CD4-positive, alpha-beta T cell (primary cell): ENCODE data around the gene RGL1. TPM values are rescaled to one million over a fixed set of nuclear protein-coding genes. Genes with fewer than 3 reads are reported as not detected.

Source experiments
- ATAC-seq: fragments of 200-7000 bp; cut with Tn5 transposase; one replicate; pipeline ENCODE4 v1.10.0; 2022; ENCODE audit warnings: mild to moderate bottlenecking; ENCODE audit not compliant: poor library complexity
- CTCF ChIA-PET: fragments of 350-600 bp; sonication (Branson Sonifier 250); formaldehyde crosslinking; loops from one replicate; lab custom pipeline; 2021; ENCODE audit warnings: antibody characterized with exemption, inconsistent platforms; lab: Charles Lee
- POLR2A ChIA-PET: fragments of 350-600 bp; sonication (Branson Sonifier 250); formaldehyde crosslinking; loops from one replicate; lab custom pipeline; 2021; ENCODE audit warnings: antibody characterized with exemption, inconsistent platforms; lab: Charles Lee
- DNase-seq, 14 experiments: peaks; one replicate each; pipeline ENCODE4 v3.0.0-alpha.2; 2013 to 2020; ENCODE audit warnings: mixed read lengths in 2 of 14
- H3K27ac ChIP-seq, 2 donors: one replicate each; pipeline versions ENCODE4 v1.5.1 to v1.7.0; 2013; ENCODE audit warnings: low read length in 2 of 2, low read depth in 1 of 2, mild to moderate bottlenecking in 1 of 2
- H3K27me3 ChIP-seq, 2 experiments: 1 replicate in 1 of 2; 2 replicates in 1 of 2; pipeline versions ENCODE4 v1.6.1 to v1.7.0; 2013; ENCODE audit warnings: low read length in 2 of 2, control low read depth in 1 of 2, mild to moderate bottlenecking in 1 of 2, moderate library complexity in 1 of 2; ENCODE audit not compliant: insufficient read depth in 2 of 2, control insufficient read depth in 1 of 2
- H3K36me3 ChIP-seq: one replicate; pipeline ENCODE4 v1.6.1; 2013; ENCODE audit warnings: low read length, control low read depth; ENCODE audit not compliant: insufficient read depth
- H3K4me1 ChIP-seq: one replicate; pipeline ENCODE4 v1.6.1; 2013; ENCODE audit warnings: low read length, control low read depth; ENCODE audit not compliant: insufficient read depth
- H3K4me3 ChIP-seq: one replicate; pipeline ENCODE4 v1.5.1; 2013; ENCODE audit warnings: mild to moderate bottlenecking, low read length, moderate library complexity
- H3K9me3 ChIP-seq, 2 experiments: 1 replicate in 1 of 2; 2 replicates in 1 of 2; pipeline versions ENCODE4 v1.6.1 to v1.7.0; 2013; ENCODE audit warnings: low read length in 2 of 2, mild to moderate bottlenecking in 2 of 2, control low read depth in 1 of 2, moderate library complexity in 1 of 2; ENCODE audit not compliant: control insufficient read depth in 1 of 2, insufficient read depth in 1 of 2
- H3K27ac Mint-ChIP-seq: one replicate; pipeline ENCODE4 v1.8.0; 2020; ENCODE audit warnings: mixed read lengths
- H3K27me3 Mint-ChIP-seq: one replicate; pipeline ENCODE4 v1.8.0; 2021; ENCODE audit warnings: mixed read lengths
- H3K36me3 Mint-ChIP-seq: one replicate; pipeline ENCODE4 v1.8.0; 2021; ENCODE audit warnings: low read depth, mixed read lengths
- H3K4me1 Mint-ChIP-seq: one replicate; pipeline ENCODE4 v1.8.0; 2021; ENCODE audit warnings: low read depth, mixed read lengths
- H3K4me3 Mint-ChIP-seq: one replicate; pipeline ENCODE4 v1.8.0; 2020; ENCODE audit warnings: mild to moderate bottlenecking, mixed read lengths
- H3K9me3 Mint-ChIP-seq: one replicate; pipeline ENCODE4 v1.8.0; 2020; ENCODE audit warnings: mixed read lengths
- intact Hi-C, 2 experiments: fragments of 100-400 bp; cut with DNase I in 1 of 2; cut with micrococcal nuclease in 1 of 2; formaldehyde crosslinking; loops; one replicate each; pipeline versions ENCODE4 v1.15.1 to v1.9.0; 2023 to 2025; cut with DNase I, micrococcal nuclease
- total RNA-seq, 174 experiments: library from RNA in 2 of 174; stranded (reverse) in 2 of 174; gene quantifications; one replicate each; pipeline ENCODE4 v1.2.3 and lab custom pipeline; 2021 to 2026
- TF ChIP-seq, protein P1 (sequence below): fragments of 200-600 bp; IDR thresholded peaks from one replicate; pipeline ENCODE4 v1.8.0; 2022; ENCODE audit warnings: antibody characterized with exemption, mild to moderate bottlenecking

The RGL1 gene
- total RNA-seq, 2 experiments from 2014 or later = 1.2 to 1.8 TPM

DNA sequence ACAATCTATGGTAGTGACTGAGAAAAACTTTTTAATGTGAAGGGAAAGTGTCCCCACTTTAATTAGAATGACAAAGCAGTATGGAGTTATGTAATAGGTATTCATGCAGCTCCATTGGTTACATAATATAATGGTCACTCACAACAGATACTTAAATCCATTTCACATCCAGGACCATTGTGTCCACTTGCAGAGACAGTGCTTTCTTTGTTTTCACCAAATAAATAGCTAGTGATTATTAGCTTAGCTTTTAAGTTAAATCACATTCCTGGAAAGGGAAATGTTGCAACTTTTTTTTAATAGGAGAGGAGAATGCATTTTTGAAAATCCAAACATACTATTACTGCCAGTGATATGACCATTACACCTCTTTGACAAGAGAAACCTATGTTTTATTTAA, 22.9 kb downstream of the RGL1 start:
- CTCF ChIA-PET = no interaction called here
- no peaks in the 10 kb centered on the region for H3K36me3 Mint-ChIP-seq

DNA sequence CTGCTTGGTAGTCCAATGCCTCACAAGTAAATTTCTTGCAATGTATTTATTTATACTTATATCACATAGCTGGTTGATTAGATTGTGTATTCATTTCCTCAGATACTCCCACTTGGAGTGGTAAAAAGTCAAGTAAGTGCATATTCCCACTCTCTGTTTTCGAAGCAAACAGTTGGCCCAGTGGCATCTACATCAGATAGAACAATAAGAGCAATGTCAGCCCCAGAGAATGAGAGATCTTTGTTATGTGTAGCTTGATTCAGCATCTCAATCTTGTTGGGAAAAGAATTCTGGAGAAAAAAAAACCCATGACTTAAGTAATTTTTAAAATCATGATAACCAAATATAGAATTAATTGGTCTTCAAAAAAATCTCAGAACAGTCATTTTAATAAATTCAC, 25.5 kb downstream of the RGL1 start:
- TF ChIP-seq, protein P1, sequence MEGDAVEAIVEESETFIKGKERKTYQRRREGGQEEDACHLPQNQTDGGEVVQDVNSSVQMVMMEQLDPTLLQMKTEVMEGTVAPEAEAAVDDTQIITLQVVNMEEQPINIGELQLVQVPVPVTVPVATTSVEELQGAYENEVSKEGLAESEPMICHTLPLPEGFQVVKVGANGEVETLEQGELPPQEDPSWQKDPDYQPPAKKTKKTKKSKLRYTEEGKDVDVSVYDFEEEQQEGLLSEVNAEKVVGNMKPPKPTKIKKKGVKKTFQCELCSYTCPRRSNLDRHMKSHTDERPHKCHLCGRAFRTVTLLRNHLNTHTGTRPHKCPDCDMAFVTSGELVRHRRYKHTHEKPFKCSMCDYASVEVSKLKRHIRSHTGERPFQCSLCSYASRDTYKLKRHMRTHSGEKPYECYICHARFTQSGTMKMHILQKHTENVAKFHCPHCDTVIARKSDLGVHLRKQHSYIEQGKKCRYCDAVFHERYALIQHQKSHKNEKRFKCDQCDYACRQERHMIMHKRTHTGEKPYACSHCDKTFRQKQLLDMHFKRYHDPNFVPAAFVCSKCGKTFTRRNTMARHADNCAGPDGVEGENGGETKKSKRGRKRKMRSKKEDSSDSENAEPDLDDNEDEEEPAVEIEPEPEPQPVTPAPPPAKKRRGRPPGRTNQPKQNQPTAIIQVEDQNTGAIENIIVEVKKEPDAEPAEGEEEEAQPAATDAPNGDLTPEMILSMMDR = no peak
- CTCF ChIA-PET = no interaction called here

More for the DNA sequence above, 22.9 kb downstream of the RGL1 start:
- no peaks in the 10 kb centered on the region for H3K9me3 Mint-ChIP-seq
- Histone ChIP-seq H3K4me3 (no peak overlapping the region), H3K9me3 (no peaks in the 10 kb centered on the region), H3K36me3 (no peaks in the 10 kb centered on the region), H3K27me3 (no peaks in the 10 kb centered on the region), H3K4me1 (no peaks in the 10 kb centered on the region), H3K27ac (no peak overlapping the region)
- ATAC-seq = no peak
- no peaks in the 10 kb centered on the region for H3K4me1 Mint-ChIP-seq
- no peak overlapping the region for H3K4me3 Mint-ChIP-seq
- no peaks in the 10 kb centered on the region for H3K27me3 Mint-ChIP-seq
- intact Hi-C loops = no loop called here
- POLR2A ChIA-PET = no interaction called here
- no peak overlapping the region for H3K27ac Mint-ChIP-seq
- TF ChIP-seq, protein P1 = no peak
- no peak for DNase-seq

DNA sequence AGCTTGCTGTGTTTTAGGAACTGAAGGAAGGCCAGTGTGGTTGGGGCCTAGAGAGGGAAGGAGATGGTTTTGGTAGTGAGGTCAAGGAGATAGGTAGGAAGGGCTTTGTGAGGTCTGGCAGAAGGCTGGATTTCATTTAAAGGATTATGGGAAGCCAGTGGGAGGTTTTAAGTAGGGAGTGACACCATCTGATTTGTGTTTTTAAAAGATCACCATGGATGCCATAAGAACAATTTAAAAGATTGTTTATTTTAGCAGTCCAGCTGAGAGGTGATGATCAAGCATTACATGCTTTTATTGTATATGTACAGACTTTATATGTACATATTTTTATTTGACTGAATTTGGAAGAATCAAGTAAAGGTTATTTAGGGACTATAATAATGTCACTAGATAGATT, 26.4 kb downstream of the RGL1 start:
- no peak overlapping the region for H3K4me3 ChIP-seq
- TF ChIP-seq, protein P1 = no peak
- H3K4me3 Mint-ChIP-seq = no peak overlapping the region
- H3K9me3 Mint-ChIP-seq = no peaks in the 10 kb centered on the region
- H3K4me1 Mint-ChIP-seq = no peaks in the 10 kb centered on the region
- H3K27me3 Mint-ChIP-seq = no peaks in the 10 kb centered on the region
- DNase-seq (no peak), ATAC-seq (no peak)
- no peaks in the 10 kb centered on the region for H3K36me3 Mint-ChIP-seq
- no peaks in the 10 kb centered on the region for H3K27me3 ChIP-seq
- no peaks in the 10 kb centered on the region for H3K4me1 ChIP-seq
- H3K9me3 ChIP-seq = no peaks in the 10 kb centered on the region
- H3K27ac ChIP-seq = no peak overlapping the region
- intact Hi-C loops = no loop called here
- no peak overlapping the region for H3K27ac Mint-ChIP-seq
- CTCF ChIA-PET = no interaction called here
- H3K36me3 ChIP-seq = no peaks in the 10 kb centered on the region
- POLR2A ChIA-PET = no interaction called here

More for the DNA sequence above, 25.5 kb downstream of the RGL1 start:
- Histone ChIP-seq H3K27me3 (no peaks in the 10 kb centered on the region), H3K9me3 (no peaks in the 10 kb centered on the region), H3K27ac (no peak overlapping the region), H3K4me3 (no peak overlapping the region), H3K36me3 (no peaks in the 10 kb centered on the region), H3K4me1 (no peaks in the 10 kb centered on the region)
- Mint-ChIP-seq H3K4me1 (no peaks in the 10 kb centered on the region), H3K4me3 (no peak overlapping the region), H3K9me3 (no peaks in the 10 kb centered on the region), H3K27ac (no peak overlapping the region), H3K27me3 (no peaks in the 10 kb centered on the region), H3K36me3 (no peaks in the 10 kb centered on the region)
- intact Hi-C loops = no loop called here
- DNase-seq (no peak), ATAC-seq (no peak)
- POLR2A ChIA-PET = no interaction called here
